ENCODE results near the gene DYRK2. TPM values are rescaled to one million over a fixed set of nuclear protein-coding genes. Genes with fewer than 3 reads are reported as not detected.
A peak's percentile ranks its signal among the peaks of the same experiment; 100 is the strongest.

DYRK2 gene
- total RNA-seq (2014; rRNA removed; shearing (Covaris generic)) (20.3 and 25.4 TPM in 2 replicates), polyA plus RNA-seq (2016; fragmentation: Nextera tagmentation; extraction: Ambion mirVana) (7.4 and 8.2 TPM in 2 replicates)

DNA sequence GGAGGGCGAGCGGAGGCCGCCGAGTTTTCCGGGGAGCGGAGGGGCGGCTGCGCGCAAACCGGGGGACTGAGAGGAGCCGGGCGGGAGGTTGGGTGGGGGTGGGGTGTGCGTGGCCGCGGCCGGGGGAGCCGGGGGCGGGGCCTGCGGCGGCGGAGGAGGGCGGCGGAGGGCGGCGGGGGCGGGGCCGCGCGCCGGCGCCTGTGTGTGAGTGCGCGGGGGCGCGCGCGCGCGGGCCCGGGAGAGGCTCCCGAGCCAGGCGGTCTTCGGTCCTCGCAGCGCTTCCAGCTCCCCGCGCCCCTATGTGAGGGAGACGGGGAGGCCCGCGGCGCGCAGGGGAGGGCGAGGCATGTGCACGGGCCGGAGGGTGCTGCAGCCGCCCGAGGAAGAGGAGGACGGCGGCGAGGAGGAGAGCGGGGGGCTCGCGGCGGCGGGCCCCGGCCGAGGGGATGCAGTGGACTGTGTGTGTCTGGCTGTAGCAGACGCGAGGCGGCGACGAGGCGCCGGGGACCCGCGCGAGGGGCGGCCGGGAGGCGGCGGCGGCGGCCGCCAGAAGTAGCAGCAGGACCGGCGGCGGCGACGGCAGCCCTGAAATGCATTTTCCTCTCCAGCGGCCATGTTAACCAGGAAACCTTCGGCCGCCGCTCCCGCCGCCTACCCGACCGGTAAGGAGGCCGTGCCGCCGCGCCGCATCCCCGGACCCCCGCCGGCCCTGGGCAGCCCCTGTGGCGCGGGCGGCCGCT, at the start of gene DYRK2:
DYRK2 (plus strand) TSS at position 225 of the 740 bp plus-strand sequence; CDS start at position 614, 389 bp downstream.
- H3K9ac ChIP-seq: peak within 1 kb of the TSS; percentile 96
- no peaks in the 10 kb centered on the region for H3K9me3 ChIP-seq (ENCODE audit: low read depth)
- H3K36me3 ChIP-seq (ENCODE audit: low read depth): no peaks in the 10 kb centered on the region
- 1% methylated on average over 20 to 65 of the region's 109 CpGs for WGBS, 2 experiments (ENCODE audit: low coverage in 1 of 2, low lambda C conversion rate in 2 of 2, missing lambda C conversion rate in 2 of 2)
- peaks cover 7% of the 10 kb centered on the region; the same call in 1 of the 2 replicates for H4K20me1 ChIP-seq (ENCODE audit: insufficient read depth)
- H3K79me2 ChIP-seq (ENCODE audit: insufficient read depth): peaks cover 50% of the 10 kb centered on the region
- H3F3A ChIP-seq (ENCODE audit: insufficient read depth): peaks cover 34% of the 10 kb centered on the region
- no peaks in the 10 kb centered on the region for H3K27me3 ChIP-seq (replicated peaks; ENCODE audit: insufficient read depth)
- in situ Hi-C loops (cut with MboI): no loop called here
- H3K4me1 ChIP-seq (ENCODE audit: insufficient read depth): peaks cover 32% of the 10 kb centered on the region
- no peaks in the 10 kb centered on the region for H3K9me2 ChIP-seq (ENCODE audit: insufficient read depth)
- TF ChIP-seq EZH2phosphoT487 (IDR thresholded peaks at IDR 0.05; ENCODE audit: insufficient read depth, low read depth): no peak
- TF ChIP-seq EZH2 (IDR thresholded peaks at IDR 0.05; ENCODE audit: insufficient read depth, poor library complexity, severe bottlenecking): no peak
- peak within 1 kb of the TSS; percentile 83 for H2AFZ ChIP-seq
- H3K4me2 ChIP-seq (ENCODE audit: unreplicated experiment): peak within 1 kb of the TSS; percentile 97
- H3K4me3 ChIP-seq: peak within 1 kb of the TSS; percentile 88
- peak within 1 kb of the TSS; percentile 81 for H3K27ac ChIP-seq
- peak; percentile 89 for DNase-seq

DNA sequence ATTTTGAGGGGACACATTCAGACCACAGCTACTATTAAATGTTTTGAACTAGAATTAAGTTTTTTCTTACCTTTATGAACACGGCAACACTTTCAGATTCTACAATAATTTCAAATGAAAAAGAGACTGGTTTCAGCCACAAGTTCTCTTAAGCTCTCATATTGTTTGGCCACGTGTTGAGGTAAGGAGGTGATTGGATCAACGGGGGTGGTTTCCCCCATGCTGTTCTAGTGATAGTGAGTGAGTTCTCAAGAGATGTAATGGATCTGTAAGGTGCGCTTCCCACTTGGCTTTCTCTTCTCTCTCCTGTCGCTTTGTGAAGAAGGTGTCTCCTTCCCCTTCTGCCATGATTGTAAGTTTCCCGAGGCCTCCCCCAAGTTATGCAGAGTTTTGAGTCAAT, 48.9 kb upstream of the DYRK2 start:
- no peaks in the 10 kb centered on the region for H3K79me2 ChIP-seq (ENCODE audit: insufficient read depth)
- H3K4me2 ChIP-seq (ENCODE audit: unreplicated experiment): no peak overlapping the region
- H3K27me3 ChIP-seq (replicated peaks; ENCODE audit: insufficient read depth): no peaks in the 10 kb centered on the region
- H3K36me3 ChIP-seq (ENCODE audit: low read depth): no peaks in the 10 kb centered on the region
- no peak for TF ChIP-seq EZH2 (IDR thresholded peaks at IDR 0.05; ENCODE audit: insufficient read depth, poor library complexity, severe bottlenecking)
- TF ChIP-seq EZH2phosphoT487 (IDR thresholded peaks at IDR 0.05; ENCODE audit: insufficient read depth, low read depth): no peak
- no peak overlapping the region for H2AFZ ChIP-seq
- H3K4me1 ChIP-seq (ENCODE audit: insufficient read depth): no peaks in the 10 kb centered on the region
- H3K9ac ChIP-seq: no peak overlapping the region
- H3K27ac ChIP-seq: no peak overlapping the region
- H3K9me2 ChIP-seq (ENCODE audit: insufficient read depth): no peaks in the 10 kb centered on the region
- no peaks in the 10 kb centered on the region for H3K9me3 ChIP-seq (ENCODE audit: low read depth)
- no peaks in the 10 kb centered on the region for H3F3A ChIP-seq (ENCODE audit: insufficient read depth)
- WGBS, 2 experiments (ENCODE audit: low coverage in 1 of 2, low lambda C conversion rate in 2 of 2, missing lambda C conversion rate in 2 of 2): 75 to 78% methylated on average over 6 of the region's 6 CpGs
- in situ Hi-C loops (cut with MboI): no loop called here
- H4K20me1 ChIP-seq (ENCODE audit: insufficient read depth): no peaks in the 10 kb centered on the region
- H3K4me3 ChIP-seq: no peak overlapping the region
- DNase-seq: no peak

DNA sequence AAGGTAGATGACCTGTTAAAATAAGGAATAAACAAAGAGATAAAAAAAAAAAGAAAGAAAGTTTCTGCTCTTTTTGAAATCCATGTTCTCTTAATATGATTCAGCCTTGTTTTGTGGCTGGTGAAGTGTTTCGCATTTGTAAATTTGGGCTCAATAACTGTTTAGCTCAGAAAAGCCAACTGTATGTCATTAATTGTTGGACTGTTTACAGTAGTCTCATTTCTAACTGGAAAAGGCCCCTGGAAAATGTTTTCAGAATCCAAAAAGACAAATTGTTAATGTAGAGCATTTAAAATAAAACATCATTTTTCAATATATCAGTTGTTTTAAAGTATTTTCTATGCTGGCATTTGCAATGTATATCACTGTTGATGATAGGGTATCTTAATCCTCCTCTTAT, 47.4 kb upstream of the DYRK2 start:
- H3F3A ChIP-seq (ENCODE audit: insufficient read depth): no peaks in the 10 kb centered on the region
- 29 to 32% methylated on average over 1 of the region's 1 CpG for WGBS, 2 experiments (ENCODE audit: low coverage in 1 of 2, low lambda C conversion rate in 2 of 2, missing lambda C conversion rate in 2 of 2)
- in situ Hi-C loops (cut with MboI): no loop called here
- H2AFZ ChIP-seq: no peak overlapping the region
- H4K20me1 ChIP-seq (ENCODE audit: insufficient read depth): no peaks in the 10 kb centered on the region
- H3K4me2 ChIP-seq (ENCODE audit: unreplicated experiment): no peak overlapping the region
- no peak for TF ChIP-seq EZH2 (IDR thresholded peaks at IDR 0.05; ENCODE audit: insufficient read depth, poor library complexity, severe bottlenecking)
- no peak for TF ChIP-seq EZH2phosphoT487 (IDR thresholded peaks at IDR 0.05; ENCODE audit: insufficient read depth, low read depth)
- no peaks in the 10 kb centered on the region for H3K9me2 ChIP-seq (ENCODE audit: insufficient read depth)
- no peak overlapping the region for H3K9ac ChIP-seq
- no peaks in the 10 kb centered on the region for H3K9me3 ChIP-seq (ENCODE audit: low read depth)
- no peak overlapping the region for H3K4me3 ChIP-seq
- H3K4me1 ChIP-seq (ENCODE audit: insufficient read depth): no peaks in the 10 kb centered on the region
- no peaks in the 10 kb centered on the region for H3K27me3 ChIP-seq (replicated peaks; ENCODE audit: insufficient read depth)
- no peak overlapping the region for H3K27ac ChIP-seq
- no peaks in the 10 kb centered on the region for H3K79me2 ChIP-seq (ENCODE audit: insufficient read depth)
- no peaks in the 10 kb centered on the region for H3K36me3 ChIP-seq (ENCODE audit: low read depth)
- DNase-seq: no peak

DNA sequence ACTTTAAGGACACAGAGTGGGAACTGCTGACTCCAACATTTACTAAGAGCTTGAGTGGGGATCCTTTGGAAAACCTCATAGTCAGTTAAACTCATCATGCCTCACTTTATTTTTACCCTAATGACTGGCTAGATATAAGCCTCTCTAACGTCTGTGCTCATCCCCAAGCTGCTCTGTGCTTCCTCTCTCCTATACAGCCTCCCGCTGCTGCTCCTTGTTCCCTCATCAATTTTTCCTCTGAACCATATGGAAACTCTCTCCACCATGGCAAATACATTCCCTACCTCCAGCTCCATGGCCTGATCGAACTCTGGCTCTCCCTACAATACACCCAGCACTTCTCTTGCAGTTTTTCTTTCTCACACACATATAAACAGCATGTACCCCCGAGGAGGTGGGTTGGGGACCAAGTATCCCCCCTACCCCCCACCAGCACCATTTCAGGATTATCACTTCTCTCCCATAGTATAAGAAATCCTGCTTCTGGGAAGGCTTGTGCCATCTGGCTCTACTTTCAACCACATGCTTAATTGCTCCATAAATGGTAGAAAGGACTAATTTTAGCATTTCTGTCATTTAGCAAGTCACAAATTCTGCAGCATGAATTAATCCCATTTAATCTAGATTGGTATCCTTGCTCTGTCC, 39.2 kb upstream of the DYRK2 start:
- Histone ChIP-seq H3F3A (ENCODE audit: insufficient read depth) (no peaks in the 10 kb centered on the region), H2AFZ (no peak overlapping the region), H3K9me3 (ENCODE audit: low read depth) (no peaks in the 10 kb centered on the region), H4K20me1 (ENCODE audit: insufficient read depth) (no peaks in the 10 kb centered on the region), H3K36me3 (ENCODE audit: low read depth) (no peaks in the 10 kb centered on the region), H3K27me3 (replicated peaks; ENCODE audit: insufficient read depth) (no peaks in the 10 kb centered on the region), H3K27ac (no peak overlapping the region), H3K4me3 (no peak overlapping the region), H3K4me2 (ENCODE audit: unreplicated experiment) (no peak overlapping the region), H3K4me1 (ENCODE audit: insufficient read depth) (no peaks in the 10 kb centered on the region), H3K9me2 (ENCODE audit: insufficient read depth) (no peaks in the 10 kb centered on the region), H3K79me2 (ENCODE audit: insufficient read depth) (no peaks in the 10 kb centered on the region), H3K9ac (no peak overlapping the region)
- 40 to 43% methylated on average over 4 of the region's 4 CpGs for WGBS, 2 experiments (ENCODE audit: low coverage in 1 of 2, low lambda C conversion rate in 2 of 2, missing lambda C conversion rate in 2 of 2)
- DNase-seq: no peak
- in situ Hi-C loops (cut with MboI): no loop called here
- TF ChIP-seq EZH2 (IDR thresholded peaks at IDR 0.05; ENCODE audit: insufficient read depth, poor library complexity, severe bottlenecking) (no peak), EZH2phosphoT487 (IDR thresholded peaks at IDR 0.05; ENCODE audit: insufficient read depth, low read depth) (no peak)

Data from GM23248 (cell line).